Activated CD8-positive, alpha-beta T cell treated with anti-CD3 and anti-CD28 coated beads, Interleukin-2, amount 10 ng/mL, durations not matched to agents 7 days and 5 days (primary cell): ENCODE results near the gene EEA1. TPM values are rescaled to one million over a fixed set of nuclear protein-coding genes. Genes with fewer than 3 reads are reported as not detected.
"Not testable (repeated sequence)": the region's sequence is repeated elsewhere in the genome, so short reads cannot be mapped to it uniquely, and the experiment has no call there.

ENCODE experiments used
- ATAC-seq: fragments of 150-1000 bp; cut with Tn5 transposase; one replicate; pipeline ENCODE4 v1.10.0; 2021; ENCODE audit warnings: moderate library complexity
- CTCF ChIA-PET: fragments of 350-600 bp; sonication (Branson Sonifier 250); formaldehyde crosslinking; loops from one replicate; lab custom pipeline; 2021; ENCODE audit warnings: antibody characterized with exemption; lab: Charles Lee
- POLR2A ChIA-PET: fragments of 350-600 bp; sonication (Branson Sonifier 250); formaldehyde crosslinking; loops from one replicate; lab custom pipeline; 2021; ENCODE audit warnings: antibody characterized with exemption; lab: Charles Lee
- DNase-seq: peaks from one replicate; pipeline ENCODE4 v3.0.0-alpha.2; 2020
- H3K27ac Mint-ChIP-seq: one replicate; pipeline ENCODE4 v1.8.0; 2021; ENCODE audit warnings: mild to moderate bottlenecking, mixed read lengths
- H3K27me3 Mint-ChIP-seq: one replicate; pipeline ENCODE4 v1.8.0; 2021; ENCODE audit warnings: low read depth, mixed read lengths
- H3K36me3 Mint-ChIP-seq: one replicate; pipeline ENCODE4 v1.8.0; 2021; ENCODE audit warnings: low read depth, mixed read lengths
- H3K4me1 Mint-ChIP-seq: one replicate; pipeline ENCODE4 v1.8.0; 2021; ENCODE audit warnings: low read depth, mixed read lengths
- H3K4me3 Mint-ChIP-seq: one replicate; pipeline ENCODE4 v1.8.0; 2021; ENCODE audit warnings: mild to moderate bottlenecking, mixed read lengths
- H3K9me3 Mint-ChIP-seq: one replicate; pipeline ENCODE4 v1.8.0; 2022; ENCODE audit warnings: mixed read lengths; ENCODE audit not compliant: insufficient read depth
- total RNA-seq, 2 experiments: library from RNA; stranded (reverse); gene quantifications; one replicate each; pipeline ENCODE4 v1.2.3, GENCODE V29; 2021

EEA1 gene
- 10 to 100 TPM; 15.9 to 16.2 TPM for total RNA-seq

- H3K4me1 Mint-ChIP-seq: peaks cover 27% of the 10 kb centered on the region
- H3K27ac Mint-ChIP-seq: peak within 1 kb of the TSS; percentile 97
- peaks cover 2% of the 10 kb centered on the region for H3K27me3 Mint-ChIP-seq
- no peaks in the 10 kb centered on the region for H3K9me3 Mint-ChIP-seq
- DNase-seq: peak; percentile 97
- peak; percentile 91 for ATAC-seq
- H3K36me3 Mint-ChIP-seq: peaks cover 3% of the 10 kb centered on the region
- CTCF ChIA-PET: interaction anchor here (0.6 to 6.7 kb wide), 11 partner anchors 18 to 1173 kb away, joined by 3 to 50 read pairs (median 5); no protein-coding TSS in a partner anchor
- peak within 1 kb of the TSS; percentile 84 for H3K4me3 Mint-ChIP-seq
- POLR2A ChIA-PET: interaction anchor here (0.5 to 2.2 kb wide), 16 partner anchors 9 to 784 kb away, joined by 3 to 8 read pairs (median 3); partner anchors contain the start of gene BTG1
Observed at GRCh38 chr12:92928962-92929915, at the start of gene EEA1. TSS of gene EEA1 (minus strand) at chr12:92929295. CDS start at chr12:92929066, 229 bp downstream.

DNA sequence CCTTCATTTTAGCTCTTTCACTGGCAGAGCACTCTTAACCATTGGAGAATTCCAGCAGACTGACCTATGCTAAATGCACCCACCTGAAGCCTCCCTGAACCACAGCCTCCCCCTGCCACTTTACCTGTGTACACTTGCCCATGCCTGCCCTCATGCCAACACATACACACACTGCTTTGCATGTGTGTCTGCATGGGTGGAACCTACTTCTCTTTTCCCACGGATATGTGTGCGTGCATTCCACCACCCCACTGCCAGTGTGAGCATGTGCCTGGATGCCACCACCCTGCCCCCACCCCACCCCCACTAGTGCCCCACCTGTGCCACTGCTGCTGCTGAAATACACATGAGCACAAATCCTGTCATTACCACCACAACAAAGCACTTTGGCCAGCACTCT, 49.5 kb upstream of the EEA1 start:
- POLR2A ChIA-PET: no interaction called here
- peaks cover 19% of the 10 kb centered on the region for H3K9me3 Mint-ChIP-seq
- H3K36me3 Mint-ChIP-seq: peaks cover 5% of the 10 kb centered on the region
- H3K4me1 Mint-ChIP-seq: peaks cover 9% of the 10 kb centered on the region
- ATAC-seq (no peak), DNase-seq (no peak)
- H3K4me3 Mint-ChIP-seq: no peak overlapping the region
- H3K27me3 Mint-ChIP-seq: no peaks in the 10 kb centered on the region
- H3K27ac Mint-ChIP-seq: no peak overlapping the region
- CTCF ChIA-PET: interaction anchor here (1.2 to 6.4 kb wide), 2 partner anchors 8 to 418 kb away, joined by 4 to 46 read pairs; no protein-coding TSS in a partner anchor

DNA sequence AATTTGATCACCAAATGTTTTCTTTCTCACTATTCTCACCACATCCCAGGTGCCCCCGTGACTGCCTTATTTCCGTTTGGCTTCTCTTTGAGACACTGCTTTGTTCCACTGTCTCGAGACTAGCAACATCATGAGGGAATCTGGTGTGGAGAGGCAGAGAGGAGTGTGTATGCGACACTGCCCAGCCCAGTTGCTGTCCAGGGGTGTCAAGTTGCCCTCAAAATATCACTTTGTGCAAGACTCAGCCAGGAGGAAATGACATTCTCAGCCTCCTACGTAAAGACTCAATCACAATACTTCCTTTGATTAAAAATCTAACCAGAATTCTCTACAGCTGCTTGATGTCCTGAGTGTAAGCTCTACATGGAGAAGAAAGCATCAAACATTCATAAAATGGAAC, 48.2 kb upstream of the EEA1 start:
- ATAC-seq: no peak
- H3K4me3 Mint-ChIP-seq: no peak overlapping the region
- POLR2A ChIA-PET: interaction anchor here (0.6 kb wide), 1 partner anchor 10 kb away, joined by 3 read pairs; no protein-coding TSS in a partner anchor

GRCh38 chr12:92974759-92975158, 45.7 kb upstream of the EEA1 start:
- POLR2A ChIA-PET: interaction anchor here (0.6 kb wide), 1 partner anchor 461 kb away, joined by 4 read pairs; no protein-coding TSS in a partner anchor
- no peak for DNase-seq
- H3K9me3 Mint-ChIP-seq: peaks cover 11% of the 10 kb centered on the region
- H3K27ac Mint-ChIP-seq: no peak overlapping the region
- peaks cover 7% of the 10 kb centered on the region for H3K36me3 Mint-ChIP-seq
- no peak for ATAC-seq
- CTCF ChIA-PET: interaction anchor here (0.6 to 6.4 kb wide), 4 partner anchors 11 to 1614 kb away, joined by 3 to 46 read pairs (median 3); no protein-coding TSS in a partner anchor
- no peaks in the 10 kb centered on the region for H3K27me3 Mint-ChIP-seq
- H3K4me1 Mint-ChIP-seq: peaks cover 11% of the 10 kb centered on the region
- no peak overlapping the region for H3K4me3 Mint-ChIP-seq

More for the DNA sequence above, 48.2 kb upstream of the EEA1 start:
- H3K27ac Mint-ChIP-seq: peak overlapping the region; percentile 64
- no peaks in the 10 kb centered on the region for H3K27me3 Mint-ChIP-seq
- peaks cover 11% of the 10 kb centered on the region for H3K4me1 Mint-ChIP-seq
- no peak for DNase-seq
- H3K9me3 Mint-ChIP-seq: peaks cover 19% of the 10 kb centered on the region
- H3K36me3 Mint-ChIP-seq: peaks cover 7% of the 10 kb centered on the region
- CTCF ChIA-PET: interaction anchor here (1.3 to 6.4 kb wide), 2 partner anchors 9 to 22 kb away, joined by 3 to 46 read pairs; no protein-coding TSS in a partner anchor

- POLR2A ChIA-PET: no interaction called here
- DNase-seq (no peak), ATAC-seq (no peak)
- CTCF ChIA-PET: interaction anchor here (0.6 to 6.4 kb wide), 2 partner anchors 13 to 307 kb away, joined by 4 to 46 read pairs; no protein-coding TSS in a partner anchor
- H3K9me3 Mint-ChIP-seq: peaks cover 11% of the 10 kb centered on the region
- H3K27ac Mint-ChIP-seq: peak overlapping the region; percentile 34
- H3K36me3 Mint-ChIP-seq: peaks cover 7% of the 10 kb centered on the region
- H3K4me3 Mint-ChIP-seq: no peak overlapping the region
- no peaks in the 10 kb centered on the region for H3K27me3 Mint-ChIP-seq
- peaks cover 12% of the 10 kb centered on the region for H3K4me1 Mint-ChIP-seq
Observed at GRCh38 chr12:92973614-92974013, 44.5 kb upstream of the EEA1 start.

- ChIA-PET POLR2A (no interaction called here), CTCF (no interaction called here)
- DNase-seq (no peak), ATAC-seq (no peak)
- H3K4me3 Mint-ChIP-seq: no peak overlapping the region
- H3K4me1 Mint-ChIP-seq: peaks cover 9% of the 10 kb centered on the region
- peaks cover 11% of the 10 kb centered on the region for H3K9me3 Mint-ChIP-seq
- no peaks in the 10 kb centered on the region for H3K27me3 Mint-ChIP-seq
- H3K27ac Mint-ChIP-seq: no peak overlapping the region
- H3K36me3 Mint-ChIP-seq: peaks cover 7% of the 10 kb centered on the region
Observed at GRCh38 chr12:92971859-92972524, 42.9 kb upstream of the EEA1 start.

GRCh38 chr12:92968176-92968813, 39.2 kb upstream of the EEA1 start:
- DNase-seq: no peak
- H3K9me3 Mint-ChIP-seq: no peaks in the 10 kb centered on the region
- no peak for ATAC-seq
- CTCF ChIA-PET: interaction anchor here (1.1 kb wide), 1 partner anchor 8 kb away, joined by 3 read pairs; no protein-coding TSS in a partner anchor
- peaks cover 5% of the 10 kb centered on the region for H3K4me1 Mint-ChIP-seq
- H3K27ac Mint-ChIP-seq: no peak overlapping the region
- POLR2A ChIA-PET: no interaction called here
- H3K36me3 Mint-ChIP-seq: no peaks in the 10 kb centered on the region
- no peak overlapping the region for H3K4me3 Mint-ChIP-seq
- H3K27me3 Mint-ChIP-seq: no peaks in the 10 kb centered on the region

DNA sequence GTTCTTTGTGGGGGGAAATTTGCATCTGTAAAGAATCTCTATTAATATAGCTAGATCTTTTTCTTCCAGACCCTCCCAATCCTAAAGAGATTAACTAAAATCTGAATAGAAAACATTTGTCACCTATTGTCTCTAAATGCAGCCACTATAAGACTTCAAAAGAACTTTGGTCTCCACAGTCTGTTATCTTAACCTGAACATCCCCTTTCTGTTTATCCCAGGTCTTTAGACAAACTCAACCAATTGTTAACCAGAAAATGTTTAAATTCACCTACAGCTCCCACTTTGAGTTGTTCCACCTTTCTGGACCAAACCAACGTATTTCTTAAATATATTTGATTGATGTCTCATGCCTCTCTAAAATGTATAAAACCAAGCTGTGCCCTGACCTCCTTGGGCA, 35.3 kb upstream of the EEA1 start:
- CTCF ChIA-PET: interaction anchor here (1.2 kb wide), 1 partner anchor 23 kb away, joined by 4 read pairs; no protein-coding TSS in a partner anchor
- POLR2A ChIA-PET, ATAC-seq, DNase-seq, H3K4me3 Mint-ChIP-seq, H3K9me3 Mint-ChIP-seq, H3K4me1 Mint-ChIP-seq, H3K36me3 Mint-ChIP-seq, H3K27me3 Mint-ChIP-seq, H3K27ac Mint-ChIP-seq: not testable (repeated sequence)

DNA sequence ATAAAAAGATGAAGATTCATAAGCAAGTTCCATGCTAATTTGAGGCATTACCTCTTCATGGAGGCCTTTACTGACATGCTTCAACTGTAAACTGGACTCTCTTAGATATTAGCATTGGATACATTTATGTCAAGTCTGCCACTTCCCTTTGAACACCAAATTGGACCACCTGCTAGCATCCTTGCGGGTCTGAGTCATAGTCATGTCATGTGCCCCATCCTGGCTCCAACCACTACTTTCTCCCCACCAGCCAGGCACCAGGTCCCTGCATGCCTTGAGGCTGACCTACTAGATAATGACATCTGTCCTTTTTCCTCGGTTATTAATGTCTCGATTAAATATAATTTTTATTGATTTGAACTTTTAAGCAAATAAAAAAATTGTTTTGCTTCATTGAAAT, 32.9 kb upstream of the EEA1 start:
- Mint-ChIP-seq H3K36me3 (no peaks in the 10 kb centered on the region), H3K27me3 (no peaks in the 10 kb centered on the region), H3K9me3 (no peaks in the 10 kb centered on the region), H3K4me3 (no peak overlapping the region), H3K27ac (no peak overlapping the region), H3K4me1 (no peaks in the 10 kb centered on the region)
- POLR2A ChIA-PET: no interaction called here
- CTCF ChIA-PET: no interaction called here
- DNase-seq: no peak
- ATAC-seq: no peak

GRCh38 chr12:92955997-92956663, 27.0 kb upstream of the EEA1 start:
- H3K9me3 Mint-ChIP-seq: peaks cover 4% of the 10 kb centered on the region
- ChIA-PET CTCF (interaction anchor here (1.4 to 1.7 kb wide), 2 partner anchors 21 to 31 kb away, joined by 3 to 4 read pairs; no protein-coding TSS in a partner anchor), POLR2A (no interaction called here)
- H3K27me3 Mint-ChIP-seq: no peaks in the 10 kb centered on the region
- H3K36me3 Mint-ChIP-seq: no peaks in the 10 kb centered on the region
- no peak overlapping the region for H3K4me3 Mint-ChIP-seq
- no peaks in the 10 kb centered on the region for H3K4me1 Mint-ChIP-seq
- DNase-seq: no peak
- no peak for ATAC-seq
- no peak overlapping the region for H3K27ac Mint-ChIP-seq
